DND-41 (cell line): ENCODE measurements around the gene EPHA1.

Experiments used
- EZH2 ChIP-seq: IDR thresholded peaks from 3 replicates; pipeline ENCODE4 v1.6.1; 2012; ENCODE audit warnings: borderline replicate concordance, low read depth, mild to moderate bottlenecking, moderate library complexity, low read length, inconsistent platforms; ENCODE audit not compliant: severe bottlenecking
- TF ChIP-seq, protein P1 (sequence below): IDR thresholded peaks from 2 replicates; pipeline ENCODE4 v1.5.1; 2012; ENCODE audit warnings: borderline replicate concordance, low read length, moderate library complexity, mild to moderate bottlenecking; ENCODE audit not compliant: poor library complexity, severe bottlenecking; ENCODE audit errors: extremely low read depth

DNA sequence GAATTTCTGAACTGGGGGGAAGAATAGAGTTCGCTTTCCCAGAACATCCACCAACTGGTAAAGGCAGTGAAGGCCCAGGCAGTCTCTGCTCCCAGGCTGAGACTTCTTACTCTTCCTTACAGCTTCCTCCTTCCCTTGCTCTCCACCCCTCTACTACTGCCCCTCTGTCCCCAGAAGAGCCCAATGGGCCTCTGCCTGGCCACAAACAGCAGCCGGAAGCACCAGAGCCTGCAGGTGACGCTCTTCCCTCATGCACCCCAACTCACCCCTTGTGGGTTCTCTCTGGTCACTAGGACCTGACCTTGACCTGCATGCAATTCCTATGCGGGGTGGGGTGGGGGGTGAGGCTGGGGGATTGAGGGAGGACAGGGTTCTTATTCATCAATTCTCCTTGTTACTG, 62.6 kb downstream of the EPHA1 start:
- TF ChIP-seq, protein P1, sequence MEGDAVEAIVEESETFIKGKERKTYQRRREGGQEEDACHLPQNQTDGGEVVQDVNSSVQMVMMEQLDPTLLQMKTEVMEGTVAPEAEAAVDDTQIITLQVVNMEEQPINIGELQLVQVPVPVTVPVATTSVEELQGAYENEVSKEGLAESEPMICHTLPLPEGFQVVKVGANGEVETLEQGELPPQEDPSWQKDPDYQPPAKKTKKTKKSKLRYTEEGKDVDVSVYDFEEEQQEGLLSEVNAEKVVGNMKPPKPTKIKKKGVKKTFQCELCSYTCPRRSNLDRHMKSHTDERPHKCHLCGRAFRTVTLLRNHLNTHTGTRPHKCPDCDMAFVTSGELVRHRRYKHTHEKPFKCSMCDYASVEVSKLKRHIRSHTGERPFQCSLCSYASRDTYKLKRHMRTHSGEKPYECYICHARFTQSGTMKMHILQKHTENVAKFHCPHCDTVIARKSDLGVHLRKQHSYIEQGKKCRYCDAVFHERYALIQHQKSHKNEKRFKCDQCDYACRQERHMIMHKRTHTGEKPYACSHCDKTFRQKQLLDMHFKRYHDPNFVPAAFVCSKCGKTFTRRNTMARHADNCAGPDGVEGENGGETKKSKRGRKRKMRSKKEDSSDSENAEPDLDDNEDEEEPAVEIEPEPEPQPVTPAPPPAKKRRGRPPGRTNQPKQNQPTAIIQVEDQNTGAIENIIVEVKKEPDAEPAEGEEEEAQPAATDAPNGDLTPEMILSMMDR = no peak
- no peak for TF ChIP-seq EZH2
